COLO668 (cell line): ENCODE data around the gene TXNRD3.
"Not testable (repeated sequence)": the region's sequence is repeated elsewhere in the genome, so short reads cannot be mapped to it uniquely, and the experiment has no call there.

Experiments used
- DNase-seq: peaks from one replicate; lab custom pipeline; 2025; ENCODE audit not compliant: unreplicated experiment; lab: John Stamatoyannopoulos, UW

The TXNRD3 gene

DNA sequence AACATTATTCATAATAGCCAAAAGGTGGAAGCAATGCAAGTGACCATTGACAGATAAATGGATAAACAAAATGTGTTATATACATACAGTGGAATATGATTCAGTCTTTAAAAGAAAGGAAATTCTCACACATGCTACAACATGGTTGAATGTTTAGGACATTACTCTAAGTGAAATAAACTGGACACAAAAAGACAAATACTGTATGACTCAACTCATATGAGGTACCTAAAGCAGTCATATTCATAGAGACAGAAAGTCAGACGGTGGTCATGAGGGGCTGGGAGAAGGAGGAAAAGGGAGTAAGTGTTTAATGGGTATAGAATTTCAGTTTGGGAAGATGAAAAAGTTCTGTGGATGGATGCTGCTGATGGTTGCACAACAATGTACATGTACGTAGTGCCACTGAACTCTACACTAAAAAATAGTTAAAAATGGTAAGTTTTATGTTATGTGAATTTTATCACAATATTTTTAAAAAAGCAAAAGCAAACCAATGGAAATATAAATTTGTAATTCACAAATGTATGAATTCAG lies 5.3 kb downstream of the TXNRD3 start:
- DNase-seq: no peak

DNA sequence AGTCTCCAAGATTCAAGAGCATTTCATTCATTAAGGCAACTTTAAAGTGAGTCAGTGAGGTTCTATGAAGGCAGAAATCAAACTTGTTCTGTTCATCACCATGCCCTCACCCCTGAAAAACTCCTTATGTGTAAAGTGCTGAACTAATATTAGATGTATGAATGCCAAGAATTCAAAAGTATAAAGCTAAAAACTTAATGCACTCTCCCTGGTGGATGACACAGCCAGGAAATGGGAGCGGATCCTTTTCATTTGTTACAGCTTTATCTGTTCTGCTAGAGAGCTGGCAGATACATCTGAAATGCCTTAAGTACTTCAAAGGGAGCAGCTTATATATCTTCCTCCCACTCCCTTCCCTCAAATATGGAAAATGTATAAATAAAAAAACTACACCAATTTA lies 8.2 kb downstream of the TXNRD3 start:
- no peak for DNase-seq

DNA sequence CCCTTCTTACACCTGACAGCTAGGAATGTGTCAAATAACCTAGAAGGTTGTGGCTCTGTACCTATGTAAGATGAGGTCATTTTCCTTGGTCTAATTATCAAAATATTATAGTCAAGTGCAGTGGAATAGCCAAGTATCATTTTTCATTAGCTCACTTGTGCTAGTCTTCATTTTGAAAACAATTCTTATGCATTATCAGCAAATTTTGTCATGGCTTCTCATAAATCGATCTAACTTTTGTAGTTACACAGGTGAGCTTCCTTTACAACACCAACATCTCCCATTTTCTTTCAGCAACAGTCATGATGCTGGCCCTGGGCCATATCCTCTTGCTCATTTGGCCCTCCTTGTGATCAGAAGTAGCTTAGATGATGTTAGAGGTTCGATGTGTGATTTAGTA lies 10.3 kb downstream of the TXNRD3 start:
- no peak for DNase-seq

DNA sequence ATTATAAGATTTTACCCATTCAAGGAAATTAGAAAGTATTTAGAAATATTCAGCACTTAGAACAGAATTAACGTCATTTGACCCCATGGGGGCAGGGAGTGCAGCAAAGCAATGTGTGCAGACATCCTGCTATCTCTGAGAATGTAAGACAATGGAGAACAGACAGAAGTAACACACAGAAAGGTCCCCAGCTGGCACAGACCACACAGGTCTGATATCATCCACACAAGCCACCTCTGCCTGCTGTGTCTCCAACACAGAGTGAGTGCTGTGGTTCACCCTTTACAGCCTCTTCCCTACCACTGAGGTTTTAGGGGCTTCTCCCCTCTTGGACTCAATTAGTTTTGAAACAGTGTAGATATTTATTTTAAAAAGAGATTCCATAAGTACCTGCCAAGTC lies 16.1 kb downstream of the TXNRD3 start:
- no peak for DNase-seq

DNA sequence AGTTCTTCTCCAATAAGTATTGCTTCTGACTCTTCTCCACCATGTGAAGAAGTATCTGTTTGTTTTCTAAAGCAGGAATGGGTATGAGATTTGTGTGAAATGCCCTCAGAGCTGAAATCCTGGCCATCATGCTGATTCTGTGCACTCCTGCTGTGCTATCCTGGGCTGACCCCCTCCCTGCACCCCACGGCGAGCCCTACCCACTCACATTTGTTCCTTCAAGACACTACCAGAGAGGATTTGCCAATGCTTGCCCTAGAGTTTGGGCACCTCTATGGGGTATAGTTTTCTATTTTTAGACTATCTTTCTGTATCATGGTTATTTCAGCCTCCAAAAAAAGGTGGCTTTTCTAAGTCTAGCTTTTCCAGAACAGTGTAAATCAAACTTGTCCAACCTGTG lies 18.5 kb downstream of the TXNRD3 start:
- DNase-seq: no peak

DNA sequence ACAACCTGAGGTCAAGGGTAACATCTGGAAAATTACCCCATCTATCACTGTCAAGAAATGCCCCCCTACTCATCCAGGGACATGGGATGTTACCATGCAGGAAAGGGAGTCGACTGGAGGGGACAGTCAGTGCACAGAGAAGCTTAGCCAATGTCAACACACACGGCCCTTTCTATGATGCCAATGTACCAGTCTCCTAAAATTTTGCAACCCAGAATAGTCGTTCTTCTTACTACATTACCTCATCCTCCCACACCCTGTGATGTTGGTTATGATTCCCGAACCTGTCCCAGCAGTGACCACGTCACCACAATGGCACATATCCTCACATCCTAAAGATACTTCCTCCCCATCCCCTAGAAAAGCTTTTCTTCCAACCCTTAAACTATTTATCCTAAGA lies 20.1 kb downstream of the TXNRD3 start:
- DNase-seq: no peak

DNA sequence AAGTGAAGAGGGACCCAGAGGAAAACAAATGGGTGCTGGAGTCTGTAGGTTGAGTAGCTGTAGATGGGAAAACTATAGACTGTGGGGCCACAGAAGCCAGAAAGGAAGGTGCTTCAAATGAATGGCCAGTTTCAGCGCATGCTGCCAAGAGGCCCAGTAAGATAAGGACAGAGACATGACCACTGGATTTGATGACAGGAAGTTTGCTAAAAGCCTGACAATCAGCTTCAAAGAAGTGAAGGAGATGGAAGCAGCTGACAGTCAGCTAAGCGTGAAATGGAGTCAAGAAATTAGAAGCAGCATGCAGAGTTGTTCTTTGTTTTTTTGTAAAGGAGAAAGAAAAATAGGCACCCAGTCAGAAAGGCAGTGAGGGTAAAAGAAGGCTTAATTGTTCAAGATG lies 24.9 kb downstream of the TXNRD3 start:
- no peak for DNase-seq

DNA sequence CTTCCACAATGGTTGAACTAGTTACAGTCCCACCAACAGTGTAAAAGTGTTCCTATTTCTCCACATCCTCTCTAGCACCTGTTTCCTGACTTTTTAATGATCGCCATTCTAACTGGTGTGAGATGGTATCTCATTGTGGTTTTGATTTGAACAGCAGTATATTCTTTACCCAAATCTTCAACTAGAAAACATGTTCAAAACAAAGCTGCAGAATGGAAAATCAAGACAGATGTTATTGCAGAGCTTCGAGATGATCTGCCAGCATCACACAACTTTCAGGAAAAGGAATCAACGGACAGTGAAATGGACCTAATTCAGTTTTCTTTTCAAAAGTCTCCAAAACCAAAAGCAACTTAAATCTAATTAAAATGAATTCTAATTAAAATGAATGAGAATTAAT lies 29.2 kb downstream of the TXNRD3 start:
- DNase-seq: not testable (repeated sequence)

DNA sequence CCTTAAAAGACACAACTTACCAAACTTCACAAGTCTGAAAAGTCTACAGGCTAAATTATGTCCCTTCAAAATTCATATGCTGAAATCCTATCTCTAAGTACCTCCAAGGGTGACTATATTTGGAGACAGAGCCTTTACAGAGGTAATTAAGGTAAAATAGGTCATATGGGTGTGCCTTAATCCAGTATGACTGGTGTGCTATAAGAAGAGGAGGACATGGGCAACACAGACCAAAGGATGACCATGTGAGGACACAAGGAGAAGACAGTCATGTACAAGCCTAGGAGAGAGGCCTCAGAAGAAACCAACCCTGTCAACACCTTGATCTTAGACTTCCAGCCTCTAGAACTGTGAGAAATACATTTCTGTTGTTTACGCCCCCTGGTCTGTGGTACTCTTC lies 32.2 kb downstream of the TXNRD3 start:
- DNase-seq: no peak

DNA sequence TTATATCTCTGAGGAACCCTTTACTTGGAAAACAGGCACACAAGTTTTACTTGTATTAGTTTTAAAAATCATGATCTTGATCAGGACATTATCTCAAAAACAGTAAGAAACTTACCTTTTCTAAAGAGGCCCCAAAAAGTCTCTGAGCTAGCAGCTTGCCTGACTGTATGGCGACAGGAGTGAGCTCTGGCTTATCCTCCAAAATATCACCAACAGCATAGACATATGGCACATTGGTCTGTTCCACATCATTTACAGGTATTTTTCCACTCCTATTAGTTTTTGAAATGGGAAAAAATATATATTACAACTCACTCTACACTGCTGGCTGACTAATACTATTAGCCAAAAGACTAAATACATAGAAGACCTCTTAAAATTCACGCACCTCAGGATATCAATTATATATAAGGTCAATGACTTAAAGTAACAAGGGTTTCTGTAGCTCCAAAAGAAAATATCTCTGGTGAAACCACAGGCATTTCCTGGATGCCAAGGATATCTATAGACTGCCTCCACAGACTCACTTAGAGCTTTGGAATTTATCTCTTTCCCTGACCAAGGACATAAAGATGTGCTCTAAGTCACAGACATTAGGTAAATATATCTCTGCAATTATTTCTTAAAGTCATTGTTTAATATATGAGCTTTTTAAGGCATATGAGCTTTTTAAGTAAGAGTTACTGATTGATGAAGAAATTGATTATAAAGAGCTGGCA lies 33.1 kb downstream of the TXNRD3 start:
- DNase-seq: no peak

DNA sequence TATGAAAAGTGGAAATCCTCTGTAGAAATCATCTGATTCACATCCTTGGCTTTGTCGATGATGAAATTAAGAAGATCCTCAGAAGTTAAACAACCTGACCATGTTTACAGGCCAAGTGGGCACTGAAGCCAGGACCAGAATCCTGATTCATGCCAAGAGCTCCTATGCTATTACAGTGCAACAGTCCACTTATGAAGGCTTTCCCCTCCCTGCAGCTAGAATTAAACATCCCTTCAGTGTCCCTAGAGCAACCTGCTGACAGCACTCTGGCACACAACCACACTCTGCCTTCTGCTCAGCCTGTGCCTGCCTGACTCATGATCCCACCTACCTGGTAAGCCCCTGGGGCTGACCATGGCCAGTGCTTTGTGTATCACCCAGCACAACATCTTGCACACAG lies 33.8 kb downstream of the TXNRD3 start:
- DNase-seq: no peak

DNA sequence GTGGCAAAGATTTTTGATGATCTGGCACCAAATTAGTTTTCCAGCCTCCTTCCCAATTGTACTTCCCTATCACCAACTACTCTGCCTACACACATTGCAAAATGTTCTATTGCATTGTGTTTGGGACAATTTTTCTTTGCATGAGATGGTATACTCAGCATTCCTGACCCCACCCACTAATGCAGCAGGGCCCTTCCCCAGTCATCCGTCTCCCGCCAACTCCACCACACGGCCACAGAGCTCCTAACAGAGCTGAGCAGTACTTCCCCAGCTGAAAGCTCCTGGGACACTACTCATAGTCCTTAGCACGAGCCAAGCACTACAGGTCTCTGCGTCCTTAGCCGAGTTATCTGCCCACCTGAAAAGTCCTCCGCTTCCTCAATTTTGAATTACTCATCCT lies 34.2 kb downstream of the TXNRD3 start:
- DNase-seq: no peak

DNA sequence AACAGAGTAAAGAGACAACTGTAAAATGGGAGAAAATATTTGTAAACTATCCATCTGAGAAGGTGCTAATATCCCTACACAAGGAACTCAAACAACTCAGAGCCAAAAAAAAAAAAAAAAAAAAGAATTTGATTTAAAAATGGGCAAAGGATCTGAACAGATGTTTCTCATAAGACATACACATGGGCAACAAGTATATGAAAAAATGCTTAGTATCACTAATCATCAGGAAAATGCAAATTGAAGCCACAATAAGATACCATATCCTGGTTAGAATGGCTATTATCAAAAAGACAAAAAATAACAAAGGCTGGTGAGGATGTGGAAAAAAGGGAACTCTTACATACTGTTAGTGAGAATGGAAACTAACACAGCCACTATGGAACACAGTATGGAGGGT lies 36.2 kb downstream of the TXNRD3 start:
- DNase-seq: no peak

DNA sequence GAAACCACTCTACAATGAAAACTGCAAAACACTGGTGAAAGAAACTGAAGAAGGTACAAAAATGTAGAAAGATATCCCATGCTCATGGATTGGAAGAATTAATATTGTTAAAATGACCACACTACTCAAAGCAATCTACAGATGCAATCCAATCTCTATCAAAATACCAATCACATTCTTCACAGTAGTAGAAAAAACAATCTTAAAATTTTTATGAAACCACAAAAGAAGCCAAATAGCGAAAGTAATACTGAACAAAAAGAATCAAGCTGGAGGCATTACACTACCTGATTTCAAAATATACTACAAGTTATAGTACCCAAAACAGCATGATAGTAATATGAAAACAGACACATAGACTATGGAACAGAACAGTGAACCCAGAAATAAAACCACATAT lies 36.9 kb downstream of the TXNRD3 start:
- DNase-seq: no peak

DNA sequence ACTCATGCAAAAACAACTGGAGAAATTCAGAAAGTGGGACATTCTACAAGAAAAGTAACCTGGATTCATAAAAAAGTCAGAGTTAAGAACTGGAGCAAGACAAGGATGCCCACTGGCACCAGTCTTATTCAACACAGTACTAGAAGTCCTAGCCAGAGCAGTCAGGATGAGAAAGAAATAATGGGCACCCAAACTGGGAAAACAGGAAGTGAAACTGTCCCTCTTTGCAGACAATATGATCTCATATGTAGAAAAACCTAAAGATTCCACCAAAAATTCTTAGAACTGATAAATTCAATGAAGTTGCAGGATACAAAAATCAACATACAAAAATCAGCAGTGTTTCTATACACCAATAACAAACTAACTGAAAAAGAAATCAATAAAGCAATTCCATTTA lies 37.4 kb downstream of the TXNRD3 start:
- DNase-seq: no peak

DNA sequence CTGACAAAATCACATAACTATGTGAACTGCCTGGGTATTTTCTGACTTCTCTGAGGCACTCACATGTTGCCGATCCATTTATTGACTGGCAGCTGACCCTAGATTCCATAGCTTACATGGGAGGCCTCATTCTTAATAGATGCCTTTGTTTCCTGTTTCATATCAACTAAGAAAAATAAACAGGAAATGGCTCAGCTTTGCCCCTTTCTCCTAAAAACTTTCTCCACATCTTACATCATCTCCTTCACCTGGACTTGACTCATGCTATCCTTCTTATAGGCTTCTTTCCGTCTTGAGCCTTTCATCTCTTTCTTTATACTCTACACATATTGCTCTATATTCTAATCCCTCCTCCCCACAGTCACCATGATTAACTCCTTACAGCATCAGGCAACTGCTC lies 38.0 kb downstream of the TXNRD3 start:
- no peak for DNase-seq

DNA sequence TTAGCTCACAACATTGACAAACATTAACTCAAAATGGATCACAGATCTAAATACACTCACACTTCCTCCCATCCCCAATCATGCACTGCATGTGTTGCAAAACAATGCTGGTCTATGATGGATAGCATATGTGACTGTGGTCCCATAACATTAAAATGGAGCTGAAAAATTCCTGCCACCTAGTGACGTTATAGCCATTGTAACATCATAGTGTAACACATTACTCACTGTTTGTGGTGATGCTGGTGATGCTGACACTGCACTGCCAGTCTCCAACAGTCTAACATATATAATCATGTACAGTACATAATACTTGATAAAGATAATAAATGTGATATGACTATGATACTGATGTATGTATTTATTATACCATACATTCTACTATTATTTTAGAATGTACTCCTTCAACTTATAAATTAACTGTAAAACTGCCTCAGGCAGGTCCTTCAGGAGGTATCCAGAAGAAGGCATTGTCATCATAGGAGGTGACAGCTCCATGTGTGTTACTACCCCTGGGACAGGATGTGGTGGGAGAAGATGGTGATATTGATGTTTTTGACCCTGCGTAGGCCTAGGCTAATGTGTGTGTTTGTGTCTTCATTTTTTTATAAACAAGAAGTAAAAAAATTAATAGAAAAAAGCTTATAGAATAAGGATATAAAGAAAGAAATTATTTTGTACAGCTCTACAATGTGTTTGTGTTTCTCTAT lies 41.3 kb downstream of the TXNRD3 start:
- no peak for DNase-seq

DNA sequence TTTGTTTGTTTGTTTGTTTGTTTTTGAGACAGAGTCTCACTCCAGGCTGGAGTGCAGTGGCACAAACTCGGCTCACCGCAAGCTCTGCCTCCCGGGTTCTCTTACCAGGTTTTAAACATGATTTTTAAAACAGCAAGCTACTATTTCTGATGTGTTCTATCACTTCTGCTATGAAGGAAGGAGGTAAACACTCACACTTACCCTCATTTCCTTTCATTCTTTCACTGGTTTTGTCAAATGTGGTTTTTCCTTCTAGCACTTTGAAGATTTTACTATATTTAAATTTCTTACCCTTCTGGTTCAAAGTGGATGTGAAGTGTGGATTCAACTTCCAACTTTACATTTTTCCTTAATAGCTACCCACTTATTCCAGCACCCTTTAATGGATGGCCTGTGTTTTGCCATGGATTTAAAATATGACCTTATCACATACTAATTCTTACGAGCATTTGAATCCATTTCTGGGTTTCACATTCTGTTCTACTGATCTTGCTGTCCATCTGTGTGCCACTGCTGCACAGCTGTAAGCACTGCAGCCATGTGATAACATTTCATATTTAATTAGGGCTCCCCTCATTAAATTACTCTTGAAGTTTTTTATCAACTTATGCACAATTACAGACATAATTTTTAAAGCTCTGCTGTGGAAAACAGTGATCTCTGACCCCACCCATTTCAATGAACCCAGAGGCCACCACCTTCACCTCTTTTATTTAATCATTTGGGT lies 42.3 kb downstream of the TXNRD3 start:
- no peak for DNase-seq

DNA sequence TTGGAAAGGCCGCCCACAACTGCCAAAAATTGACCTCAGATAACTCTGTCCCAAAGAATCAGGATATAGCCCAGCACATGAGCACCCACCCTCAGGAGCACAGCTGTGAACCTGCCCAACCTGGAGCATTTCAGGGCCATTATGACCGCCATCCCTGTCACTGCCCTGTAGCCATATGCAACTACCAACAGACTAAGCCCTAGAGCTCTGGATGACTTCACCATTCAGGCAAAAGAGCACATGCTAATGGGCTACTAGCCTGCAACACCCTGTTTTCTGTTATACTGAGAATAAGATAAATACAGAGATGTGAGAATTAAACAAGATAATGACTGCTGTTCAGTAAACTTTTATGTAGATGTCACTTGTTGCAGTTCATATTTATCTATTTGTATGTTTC lies 45.0 kb downstream of the TXNRD3 start:
- DNase-seq: no peak

DNA sequence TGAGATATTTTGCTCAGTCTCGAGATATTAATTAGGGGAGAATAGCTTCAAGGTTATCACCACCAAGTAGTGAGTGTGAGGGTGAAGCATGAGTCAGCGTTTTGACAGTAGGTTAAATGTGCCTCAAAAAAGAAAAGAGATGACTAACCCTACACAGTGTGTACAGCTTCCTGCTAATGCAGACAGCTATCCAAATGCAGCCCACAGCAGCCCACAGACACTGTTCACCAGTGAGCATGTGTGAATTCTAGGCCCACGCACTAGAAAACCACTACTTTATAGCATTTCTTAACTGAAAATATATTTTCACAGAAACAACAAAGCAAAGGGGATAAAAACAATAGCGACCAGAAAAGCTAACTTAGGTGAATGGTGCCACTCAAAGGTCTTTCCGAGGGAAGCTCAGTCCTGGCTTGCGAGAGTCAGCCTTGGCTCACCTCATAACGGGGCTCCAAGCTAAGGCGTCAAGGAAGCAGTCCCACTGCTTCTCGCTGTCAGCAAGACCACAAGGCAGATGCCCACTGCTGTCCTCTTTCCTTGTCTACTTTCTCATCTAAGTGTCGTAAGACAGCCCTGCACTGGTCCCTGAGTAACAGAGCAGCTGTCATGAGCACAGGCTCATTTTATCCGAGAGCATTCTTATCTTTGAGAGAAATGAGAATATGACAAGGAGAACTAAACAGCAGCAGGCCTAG lies 47.6 kb downstream of the TXNRD3 start:
- no peak for DNase-seq

DNA sequence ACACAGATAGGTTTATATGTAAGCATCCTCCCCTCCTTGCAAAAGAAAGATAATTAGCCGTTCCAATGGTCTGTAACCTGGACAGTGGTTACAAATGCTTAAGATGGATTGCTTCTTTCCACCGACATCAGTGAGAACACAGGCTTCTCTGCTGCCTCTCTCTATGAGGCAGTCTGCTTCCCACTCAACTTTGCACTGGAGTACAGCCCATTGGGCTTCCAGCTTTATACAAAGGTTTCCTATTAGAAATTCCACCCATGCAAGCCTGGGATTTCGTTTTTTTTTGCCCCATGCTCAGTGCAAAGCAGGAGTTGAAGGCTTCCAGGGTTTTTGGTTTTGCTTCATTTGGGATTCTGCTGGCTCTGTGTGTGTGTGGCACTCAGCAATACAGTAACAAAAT lies 48.9 kb downstream of the TXNRD3 start:
- DNase-seq: no peak
